Hematopoietic multipotent progenitor cell treated with erythropoietin and hydrocortisone succinate and interleukin-3 and kit ligand, for 8 days (in vitro differentiated cells): Measurements from ENCODE around the gene GPR3.
A peak's percentile ranks its signal among the peaks of the same experiment; 100 is the strongest.

ENCODE experiments used
- DNase-seq: peaks from one replicate; pipeline ENCODE4 v3.0.0-alpha.2; 2015

GPR3 gene

GRCh38 chr1:27392096-27392777 lies at the start of gene GPR3:
Gene GPR3, plus strand, starts transcription at chr1:27392622. Its CDS starts 1,177 bp downstream, at chr1:27393799.
- peak; percentile 90 for DNase-seq

- peak; percentile 49 for DNase-seq
Measured at GRCh38 chr1:27342778-27343638, 49.4 kb upstream of the GPR3 start.

GRCh38 chr1:27343639-27344025 lies 48.8 kb upstream of the GPR3 start:
- no peak for DNase-seq

GRCh38 chr1:27345272-27345671 lies 47.1 kb upstream of the GPR3 start:
- no peak for DNase-seq

GRCh38 chr1:27346357-27346756 lies 46.1 kb upstream of the GPR3 start:
- DNase-seq: no peak

- no peak for DNase-seq
Measured at GRCh38 chr1:27346991-27347624, 45.3 kb upstream of the GPR3 start.

- no peak for DNase-seq
Measured at GRCh38 chr1:27348861-27349783, 43.3 kb upstream of the GPR3 start.

GRCh38 chr1:27349784-27350662 lies 42.4 kb upstream of the GPR3 start:
- no peak for DNase-seq

GRCh38 chr1:27350663-27351540 lies 41.5 kb upstream of the GPR3 start:
- no peak for DNase-seq

- DNase-seq: no peak
Measured at GRCh38 chr1:27351541-27352107, 40.8 kb upstream of the GPR3 start.

- no peak for DNase-seq
Measured at GRCh38 chr1:27353166-27353565, 39.3 kb upstream of the GPR3 start.

GRCh38 chr1:27353629-27354028 lies 38.8 kb upstream of the GPR3 start:
- no peak for DNase-seq

- DNase-seq: no peak
Measured at GRCh38 chr1:27355683-27356082, 36.7 kb upstream of the GPR3 start.

- DNase-seq: no peak
Measured at GRCh38 chr1:27356277-27356618, 36.2 kb upstream of the GPR3 start.

GRCh38 chr1:27356619-27357280 lies 35.7 kb upstream of the GPR3 start:
- DNase-seq: peak; percentile 64

- peak; percentile 68 for DNase-seq
Measured at GRCh38 chr1:27357281-27358037, 35.0 kb upstream of the GPR3 start.

- no peak for DNase-seq
Measured at GRCh38 chr1:27358038-27358927, 34.1 kb upstream of the GPR3 start.

GRCh38 chr1:27358928-27359313 lies 33.5 kb upstream of the GPR3 start:
- no peak for DNase-seq
